ENCODE results near the gene RNF213. TPM values are rescaled to one million over a fixed set of nuclear protein-coding genes. Genes with fewer than 3 reads are reported as not detected.
"Not testable (repeated sequence)": the region's sequence is repeated elsewhere in the genome, so short reads cannot be mapped to it uniquely, and the experiment has no call there.

RNF213 gene
- total and polyA plus RNA-seq, 4 donors = 45.1 to 78.3 (median 59.3) TPM

DNA sequence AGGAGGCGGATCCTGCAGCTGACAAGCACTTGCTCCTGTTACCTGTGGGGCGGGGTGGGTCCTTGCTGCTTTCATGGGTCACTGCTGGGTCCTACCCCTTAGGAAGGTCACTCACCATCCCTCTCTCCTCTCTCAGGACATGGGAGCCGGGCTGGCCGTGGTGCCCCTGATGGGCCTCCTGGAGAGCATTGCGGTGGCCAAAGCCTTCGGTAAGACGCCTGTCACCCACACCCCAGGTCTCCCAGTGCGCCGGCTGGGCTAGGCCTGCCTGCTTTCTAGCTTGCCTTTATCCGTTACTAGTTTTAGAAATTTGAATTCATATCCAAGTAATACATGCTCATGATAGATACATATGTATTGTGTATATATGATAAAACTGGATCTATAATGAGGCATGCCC, 23.3 kb upstream of the RNF213 start:
- Histone ChIP-seq H3K27me3 (ENCODE audit: control insufficient read depth, insufficient read depth, low read length) (no peaks in the 10 kb centered on the region), H3K27ac (ENCODE audit: low read depth, low read length) (no peak overlapping the region), H3K4me3 (ENCODE audit: low read depth, low read length) (no peak overlapping the region), H3K9me3 (ENCODE audit: control insufficient read depth, insufficient read depth, low read length) (peaks cover 4% of the 10 kb centered on the region), H3K4me1 (ENCODE audit: control insufficient read depth, insufficient read depth, low read length) (no peaks in the 10 kb centered on the region), H3K36me3 (ENCODE audit: control insufficient read depth, insufficient read depth, low read length) (peaks cover 69% of the 10 kb centered on the region)
- WGBS (ENCODE audit: insufficient coverage) = 98% methylated on average over 5 of the region's 10 CpGs
- DNase-seq (ENCODE audit: low read depth in 4 of 6, low spot score in 6 of 6) = no peak

DNA sequence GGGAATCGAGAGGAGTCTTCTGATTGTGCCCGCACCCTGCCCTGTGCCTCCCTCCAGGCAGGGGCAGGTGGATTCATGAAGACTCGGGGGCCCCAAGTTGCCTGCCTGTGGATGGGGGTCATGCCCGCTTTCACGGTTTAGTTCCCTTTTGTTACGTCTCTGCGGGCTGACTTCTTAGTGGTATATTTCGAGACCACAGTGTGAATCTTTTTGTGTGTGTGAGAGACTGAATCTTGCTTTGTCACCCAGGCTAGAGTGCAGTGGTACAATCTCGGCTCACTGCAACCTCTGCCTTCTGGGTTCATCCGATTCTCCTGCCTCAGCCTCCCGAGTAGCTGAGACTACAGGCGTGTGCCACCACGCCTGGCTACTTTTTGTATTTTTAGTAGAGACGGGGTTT, 18.1 kb upstream of the RNF213 start:
- Histone ChIP-seq H3K27ac (ENCODE audit: low read depth, low read length) (no peak overlapping the region), H3K27me3 (ENCODE audit: control insufficient read depth, insufficient read depth, low read length) (no peaks in the 10 kb centered on the region), H3K9me3 (ENCODE audit: control insufficient read depth, insufficient read depth, low read length) (no peaks in the 10 kb centered on the region), H3K4me1 (ENCODE audit: control insufficient read depth, insufficient read depth, low read length) (no peaks in the 10 kb centered on the region), H3K4me3 (ENCODE audit: low read depth, low read length) (no peak overlapping the region), H3K36me3 (ENCODE audit: control insufficient read depth, insufficient read depth, low read length) (peaks cover 85% of the 10 kb centered on the region)
- 76% methylated on average over 13 of the region's 14 CpGs for WGBS (ENCODE audit: insufficient coverage)
- DNase-seq (ENCODE audit: low read depth in 4 of 6, low spot score in 6 of 6) = no peak

DNA sequence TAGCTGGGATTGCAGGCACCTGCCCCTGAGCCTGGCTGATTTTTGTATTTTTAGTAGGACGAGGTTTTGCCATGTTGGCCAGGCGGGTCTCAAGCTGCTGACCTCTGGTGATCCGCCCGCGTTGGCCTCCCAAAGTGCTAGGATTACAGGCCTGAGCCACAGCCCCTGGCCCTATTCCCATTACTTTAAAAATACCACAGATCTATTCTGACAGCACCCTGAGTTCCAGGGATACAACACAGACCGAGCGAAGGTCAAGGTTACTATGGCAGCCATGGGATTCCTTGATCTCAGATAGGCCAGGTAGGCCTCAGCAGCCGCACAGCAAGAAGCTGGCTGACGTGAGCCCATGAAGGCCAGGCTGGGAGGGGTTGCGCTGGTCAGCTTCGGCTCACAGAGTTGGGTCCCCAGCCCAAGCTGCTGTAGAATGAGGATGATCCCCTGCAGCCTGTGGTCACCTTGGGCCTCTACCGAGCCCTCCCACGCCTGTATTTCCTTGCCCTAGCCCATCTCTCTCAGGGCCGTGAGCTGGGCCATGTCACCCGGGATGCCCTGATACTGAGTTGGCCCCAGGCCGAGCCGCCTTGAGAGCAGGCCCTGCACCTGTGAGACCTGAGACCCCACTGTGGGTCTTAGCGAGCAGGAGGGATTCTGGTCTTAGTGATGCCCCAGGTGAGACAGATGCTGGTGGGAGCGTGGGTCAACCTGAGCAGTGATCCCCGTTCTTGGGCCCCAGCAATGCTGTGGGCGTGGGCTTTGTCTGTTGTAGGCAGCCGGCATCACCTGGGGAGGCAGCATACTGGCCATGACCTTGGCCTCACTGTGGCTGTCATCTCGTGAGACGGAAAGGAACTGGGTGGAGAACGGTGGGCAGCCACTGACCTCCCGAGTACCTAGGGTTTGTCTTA, 16.9 kb upstream of the RNF213 start:
- DNase-seq (ENCODE audit: low read depth in 4 of 6, low spot score in 6 of 6) = no peak
- H3K27me3 ChIP-seq (ENCODE audit: control insufficient read depth, insufficient read depth, low read length) = no peaks in the 10 kb centered on the region
- no peak overlapping the region for H3K27ac ChIP-seq (ENCODE audit: low read depth, low read length)
- no peaks in the 10 kb centered on the region for H3K4me1 ChIP-seq (ENCODE audit: control insufficient read depth, insufficient read depth, low read length)
- no peaks in the 10 kb centered on the region for H3K9me3 ChIP-seq (ENCODE audit: control insufficient read depth, insufficient read depth, low read length)
- no peak overlapping the region for H3K4me3 ChIP-seq (ENCODE audit: low read depth, low read length)
- peaks cover 87% of the 10 kb centered on the region for H3K36me3 ChIP-seq (ENCODE audit: control insufficient read depth, insufficient read depth, low read length)
- 95% methylated on average over 24 of the region's 26 CpGs for WGBS (ENCODE audit: insufficient coverage)

DNA sequence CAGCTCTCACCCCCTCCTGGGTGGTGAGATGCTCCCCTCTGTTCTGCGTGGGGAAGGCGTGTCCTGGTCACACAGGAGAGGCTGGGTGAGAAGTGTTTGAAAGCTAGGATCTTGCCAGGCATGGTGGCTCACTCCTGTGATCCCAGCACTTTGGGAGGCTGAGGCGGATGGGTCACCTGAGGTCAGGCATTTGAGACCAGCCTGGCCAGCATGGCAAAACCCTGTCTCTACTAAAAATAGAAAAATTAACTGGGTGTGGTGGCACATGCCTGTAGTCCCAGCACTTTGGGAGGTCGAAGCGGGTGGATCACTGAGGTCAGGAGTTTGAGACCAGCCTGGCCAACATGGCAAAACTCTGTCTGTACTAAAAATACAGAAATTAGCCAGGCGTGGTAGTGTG, 16.2 kb upstream of the RNF213 start:
- not testable (repeated sequence) for H3K27me3 ChIP-seq (ENCODE audit: control insufficient read depth, insufficient read depth, low read length); H3K4me3 ChIP-seq (ENCODE audit: low read depth, low read length); H3K4me1 ChIP-seq (ENCODE audit: control insufficient read depth, insufficient read depth, low read length); H3K9me3 ChIP-seq (ENCODE audit: control insufficient read depth, insufficient read depth, low read length); H3K27ac ChIP-seq (ENCODE audit: low read depth, low read length); DNase-seq (ENCODE audit: low read depth in 4 of 6, low spot score in 6 of 6)
- WGBS (ENCODE audit: insufficient coverage) = 96% methylated on average over 5 of the region's 6 CpGs
- peaks cover 89% of the 10 kb centered on the region for H3K36me3 ChIP-seq (ENCODE audit: control insufficient read depth, insufficient read depth, low read length)

DNA sequence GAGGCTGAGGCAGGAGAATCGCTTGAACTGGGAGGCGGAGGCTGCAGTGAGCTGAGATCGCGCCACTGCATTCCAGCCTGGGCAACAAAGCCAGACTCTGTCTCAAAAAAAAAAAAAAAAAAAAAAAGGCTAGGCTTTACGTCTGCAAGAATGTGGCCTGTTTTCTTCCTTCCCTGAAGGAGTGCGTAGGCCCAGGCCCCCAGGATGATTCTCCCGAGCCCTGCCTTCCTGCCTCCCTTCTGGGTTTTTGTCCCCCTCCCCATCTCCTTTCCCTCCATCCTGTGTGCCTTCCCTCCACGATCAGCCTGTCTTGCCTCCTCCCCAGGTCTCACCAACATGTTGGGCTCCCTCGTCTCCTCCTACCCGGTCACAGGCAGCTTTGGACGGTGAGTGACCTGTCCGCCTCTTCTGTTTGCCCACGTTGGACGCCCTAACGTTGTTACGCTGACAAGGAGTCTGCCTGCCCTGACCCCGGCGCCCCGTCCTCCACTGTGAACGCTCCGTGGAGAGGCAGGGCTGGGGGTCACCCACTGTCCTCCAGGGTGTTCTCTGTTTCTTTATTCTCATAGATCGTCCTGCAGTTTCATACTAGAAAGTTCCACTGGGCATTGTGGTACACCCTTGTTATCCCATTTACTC, 15.7 kb upstream of the RNF213 start:
- Histone ChIP-seq H3K9me3 (ENCODE audit: control insufficient read depth, insufficient read depth, low read length) (no peaks in the 10 kb centered on the region), H3K4me1 (ENCODE audit: control insufficient read depth, insufficient read depth, low read length) (no peaks in the 10 kb centered on the region), H3K36me3 (ENCODE audit: control insufficient read depth, insufficient read depth, low read length) (peaks cover 89% of the 10 kb centered on the region), H3K27ac (ENCODE audit: low read depth, low read length) (no peak overlapping the region), H3K4me3 (ENCODE audit: low read depth, low read length) (no peak overlapping the region), H3K27me3 (ENCODE audit: control insufficient read depth, insufficient read depth, low read length) (no peaks in the 10 kb centered on the region)
- WGBS (ENCODE audit: insufficient coverage) = 86% methylated on average over 21 of the region's 22 CpGs
- no peak for DNase-seq (ENCODE audit: low read depth in 4 of 6, low spot score in 6 of 6)

DNA sequence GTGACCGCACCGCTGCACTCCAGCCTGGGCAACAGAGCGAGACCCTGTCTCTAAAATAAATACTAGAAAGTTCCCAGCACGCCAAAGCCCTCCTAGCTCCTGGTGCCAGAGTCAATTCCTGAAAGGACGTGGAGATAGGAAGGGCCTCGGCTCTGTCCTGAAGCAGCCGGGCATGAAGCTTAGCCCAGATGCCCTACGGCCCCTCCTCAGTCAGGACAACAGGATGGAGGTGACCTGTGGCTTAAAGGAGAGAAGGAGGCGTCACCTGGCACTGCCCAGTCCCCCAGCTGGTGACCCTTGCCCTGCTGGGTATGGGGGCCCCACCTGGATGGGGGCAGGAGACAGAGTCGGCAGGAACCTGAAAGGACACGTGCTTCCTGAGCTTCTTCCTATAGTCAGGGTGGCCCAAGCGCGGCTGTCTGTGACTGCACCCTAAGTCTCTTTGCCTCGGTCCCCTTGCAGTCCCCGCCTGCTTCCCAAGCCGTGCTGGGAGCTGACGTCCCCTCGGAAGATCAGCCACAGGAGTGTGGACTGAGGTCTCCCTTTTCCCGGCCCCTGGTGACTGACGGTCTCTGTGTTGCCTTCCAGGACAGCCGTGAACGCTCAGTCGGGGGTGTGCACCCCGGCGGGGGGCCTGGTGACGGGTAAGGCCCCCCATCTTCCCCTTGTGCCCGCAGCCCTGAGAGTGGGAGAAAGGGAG, 14.9 kb upstream of the RNF213 start:
- H3K27ac ChIP-seq (ENCODE audit: low read depth, low read length) = no peak overlapping the region
- no peak overlapping the region for H3K4me3 ChIP-seq (ENCODE audit: low read depth, low read length)
- H3K9me3 ChIP-seq (ENCODE audit: control insufficient read depth, insufficient read depth, low read length) = no peaks in the 10 kb centered on the region
- peaks cover 89% of the 10 kb centered on the region for H3K36me3 ChIP-seq (ENCODE audit: control insufficient read depth, insufficient read depth, low read length)
- H3K4me1 ChIP-seq (ENCODE audit: control insufficient read depth, insufficient read depth, low read length) = no peaks in the 10 kb centered on the region
- 91% methylated on average over 27 of the region's 27 CpGs for WGBS (ENCODE audit: insufficient coverage)
- no peaks in the 10 kb centered on the region for H3K27me3 ChIP-seq (ENCODE audit: control insufficient read depth, insufficient read depth, low read length)
- no peak for DNase-seq (ENCODE audit: low read depth in 4 of 6, low spot score in 6 of 6)

DNA sequence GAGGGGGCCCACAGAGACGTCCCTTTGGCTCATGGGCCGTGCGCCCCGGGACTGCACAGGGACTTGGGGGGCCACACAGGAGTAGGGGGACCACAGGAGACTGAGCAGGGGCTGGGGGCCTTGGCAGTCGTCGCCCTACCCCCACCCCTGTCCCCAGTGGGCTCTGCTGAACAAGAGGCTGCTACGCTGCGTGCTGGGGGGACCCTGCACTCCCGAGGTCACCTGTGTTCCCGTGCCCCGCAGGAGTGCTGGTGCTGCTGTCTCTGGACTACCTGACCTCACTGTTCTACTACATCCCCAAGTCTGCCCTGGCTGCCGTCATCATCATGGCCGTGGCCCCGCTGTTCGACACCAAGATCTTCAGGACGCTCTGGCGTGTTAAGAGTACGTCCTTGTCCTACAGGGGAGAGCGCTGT, 14.4 kb upstream of the RNF213 start:
- H3K9me3 ChIP-seq (ENCODE audit: control insufficient read depth, insufficient read depth, low read length) = no peaks in the 10 kb centered on the region
- no peaks in the 10 kb centered on the region for H3K4me1 ChIP-seq (ENCODE audit: control insufficient read depth, insufficient read depth, low read length)
- no peak overlapping the region for H3K4me3 ChIP-seq (ENCODE audit: low read depth, low read length)
- no peaks in the 10 kb centered on the region for H3K27me3 ChIP-seq (ENCODE audit: control insufficient read depth, insufficient read depth, low read length)
- H3K36me3 ChIP-seq (ENCODE audit: control insufficient read depth, insufficient read depth, low read length) = peaks cover 92% of the 10 kb centered on the region
- WGBS (ENCODE audit: insufficient coverage) = 92% methylated on average over 14 of the region's 19 CpGs
- no peak overlapping the region for H3K27ac ChIP-seq (ENCODE audit: low read depth, low read length)
- DNase-seq (ENCODE audit: low read depth in 4 of 6, low spot score in 6 of 6) = no peak

DNA sequence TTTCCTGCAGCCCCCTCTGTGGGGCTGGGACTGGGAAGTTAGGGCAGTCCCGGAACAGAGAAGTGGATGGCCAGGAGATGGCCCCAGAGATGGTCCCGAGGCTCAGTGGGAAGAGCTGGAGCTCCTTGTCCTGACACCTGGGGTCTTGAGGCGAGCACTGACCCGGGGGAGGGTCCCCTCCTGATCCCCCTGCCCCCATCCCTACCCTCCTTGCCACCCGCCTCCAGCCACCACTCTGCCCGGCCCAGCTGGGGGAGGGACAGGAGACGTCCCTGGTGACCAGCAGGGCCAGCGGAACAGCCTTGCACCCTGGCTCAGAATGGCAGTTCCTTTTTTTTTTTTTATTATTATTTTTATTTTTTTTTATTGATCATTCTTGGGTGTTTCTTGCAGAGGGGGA, 13.9 kb upstream of the RNF213 start:
- Histone ChIP-seq H3K9me3 (ENCODE audit: control insufficient read depth, insufficient read depth, low read length) (no peaks in the 10 kb centered on the region), H3K36me3 (ENCODE audit: control insufficient read depth, insufficient read depth, low read length) (peaks cover 92% of the 10 kb centered on the region), H3K27ac (ENCODE audit: low read depth, low read length) (no peak overlapping the region), H3K27me3 (ENCODE audit: control insufficient read depth, insufficient read depth, low read length) (no peaks in the 10 kb centered on the region), H3K4me3 (ENCODE audit: low read depth, low read length) (no peak overlapping the region), H3K4me1 (ENCODE audit: control insufficient read depth, insufficient read depth, low read length) (no peaks in the 10 kb centered on the region)
- WGBS (ENCODE audit: insufficient coverage) = 95% methylated on average over 4 of the region's 8 CpGs
- DNase-seq (ENCODE audit: low read depth in 4 of 6, low spot score in 6 of 6) = no peak

DNA sequence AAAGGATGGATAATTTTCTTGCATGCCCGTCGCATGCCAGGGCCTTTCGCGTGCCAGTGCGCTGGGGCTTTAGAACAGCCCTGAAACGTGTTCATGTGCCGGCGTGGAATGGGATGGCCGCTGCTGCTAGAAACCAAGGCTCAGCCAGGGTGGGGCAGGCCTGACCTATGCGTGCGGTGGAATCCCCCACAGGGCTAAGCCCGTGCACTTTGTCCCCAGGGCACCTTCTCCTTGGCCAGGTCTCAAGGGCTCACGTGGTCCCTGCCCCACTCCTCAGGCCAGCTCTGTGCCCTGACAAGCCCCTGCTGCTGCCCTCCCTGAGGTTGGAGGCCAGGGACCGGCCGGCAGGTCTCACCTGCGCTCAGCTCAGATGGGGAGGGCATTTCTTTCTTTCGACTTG, 13.1 kb upstream of the RNF213 start:
- no peaks in the 10 kb centered on the region for H3K27me3 ChIP-seq (ENCODE audit: control insufficient read depth, insufficient read depth, low read length)
- H3K27ac ChIP-seq (ENCODE audit: low read depth, low read length) = no peak overlapping the region
- no peak for DNase-seq (ENCODE audit: low read depth in 4 of 6, low spot score in 6 of 6)
- WGBS (ENCODE audit: insufficient coverage) = 97% methylated on average over 17 of the region's 17 CpGs
- H3K9me3 ChIP-seq (ENCODE audit: control insufficient read depth, insufficient read depth, low read length) = no peaks in the 10 kb centered on the region
- no peak overlapping the region for H3K4me3 ChIP-seq (ENCODE audit: low read depth, low read length)
- H3K36me3 ChIP-seq (ENCODE audit: control insufficient read depth, insufficient read depth, low read length) = peaks cover 92% of the 10 kb centered on the region
- no peaks in the 10 kb centered on the region for H3K4me1 ChIP-seq (ENCODE audit: control insufficient read depth, insufficient read depth, low read length)

All from spinal cord (tissue), 10 donors.